ENCODE results near the gene MARK3. TPM values are rescaled to one million over a fixed set of nuclear protein-coding genes. Genes with fewer than 3 reads are reported as not detected.

MARK3 gene
- total RNA-seq, 1 donor from 2014 or later, result 59.5 TPM

- Histone ChIP-seq H3K4me3 (ENCODE audit: low read length in 3 of 3) (no peak overlapping the region), H3K36me3 (ENCODE audit: control insufficient read depth in 3 of 3, insufficient read depth in 3 of 3, low read length in 3 of 3) (no peaks in the 10 kb centered on the region), H3K9me3 (ENCODE audit: control insufficient read depth in 3 of 3, low read length in 3 of 3) (no peaks in the 10 kb centered on the region), H3K9ac (ENCODE audit: low read depth in 1 of 3, low read length in 3 of 3) (no peak overlapping the region), H3K27me3 (ENCODE audit: control insufficient read depth in 3 of 3, insufficient read depth in 3 of 3, low read length in 3 of 3) (peaks cover 0 to 3% (median 0%) of the 10 kb centered on the region in 3 donors), H3K27ac (ENCODE audit: low read depth, low read length) (no peak overlapping the region), H3K4me1 (ENCODE audit: control insufficient read depth in 3 of 3, insufficient read depth in 3 of 3, low read length in 3 of 3) (peaks cover 51 to 71% (median 69%) of the 10 kb centered on the region in 3 donors)
Observed at GRCh38 chr14:103546652-103547454, 161.6 kb downstream of the MARK3 start.

- Histone ChIP-seq H3K9ac (ENCODE audit: low read depth in 1 of 3, low read length in 3 of 3) (no peak overlapping the region), H3K27me3 (ENCODE audit: control insufficient read depth in 3 of 3, insufficient read depth in 3 of 3, low read length in 3 of 3) (peaks cover 0 to 3% (median 0%) of the 10 kb centered on the region in 3 donors), H3K9me3 (ENCODE audit: control insufficient read depth in 3 of 3, low read length in 3 of 3) (no peaks in the 10 kb centered on the region), H3K4me1 (ENCODE audit: control insufficient read depth in 3 of 3, insufficient read depth in 3 of 3, low read length in 3 of 3) (peaks cover 51 to 71% (median 69%) of the 10 kb centered on the region in 3 donors), H3K27ac (ENCODE audit: low read depth, low read length) (no peak overlapping the region), H3K4me3 (ENCODE audit: low read length in 3 of 3) (no peak overlapping the region), H3K36me3 (ENCODE audit: control insufficient read depth in 3 of 3, insufficient read depth in 3 of 3, low read length in 3 of 3) (no peaks in the 10 kb centered on the region)
Observed at GRCh38 chr14:103547455-103547940, 162.3 kb downstream of the MARK3 start.

DNA sequence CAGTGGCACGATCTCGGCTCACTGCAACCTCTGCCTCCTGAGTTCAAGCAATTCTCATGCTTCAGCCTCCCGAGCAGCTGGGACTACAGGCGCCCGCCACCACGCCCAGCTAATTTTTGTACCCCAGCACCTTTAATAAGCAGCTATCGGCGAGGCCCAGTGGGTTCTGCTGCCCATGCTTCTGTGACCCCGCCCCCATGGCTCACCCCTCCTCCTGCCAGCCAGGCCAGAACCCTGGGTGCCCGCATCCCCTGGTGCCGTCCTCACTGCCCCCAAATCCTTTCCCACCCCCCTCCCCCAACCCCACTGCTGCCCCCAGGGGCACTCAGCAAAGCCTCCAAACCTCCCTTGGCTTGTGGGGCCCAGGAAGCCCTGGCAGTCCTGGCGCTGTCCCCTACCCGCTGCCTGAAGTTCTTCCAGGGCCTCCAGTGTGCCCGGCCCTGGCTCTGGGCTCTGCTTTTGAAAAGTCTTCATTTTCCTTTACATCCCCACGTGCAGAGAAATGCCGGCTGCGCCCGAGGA, 162.8 kb downstream of the MARK3 start:
- Histone ChIP-seq H3K4me1 (ENCODE audit: control insufficient read depth in 3 of 3, insufficient read depth in 3 of 3, low read length in 3 of 3) (peaks cover 51 to 71% (median 69%) of the 10 kb centered on the region in 3 donors), H3K4me3 (ENCODE audit: low read length in 3 of 3) (no peak overlapping the region), H3K27ac (ENCODE audit: low read depth, low read length) (no peak overlapping the region), H3K27me3 (ENCODE audit: control insufficient read depth in 3 of 3, insufficient read depth in 3 of 3, low read length in 3 of 3) (peaks cover 0 to 3% (median 0%) of the 10 kb centered on the region in 3 donors), H3K9me3 (ENCODE audit: control insufficient read depth in 3 of 3, low read length in 3 of 3) (no peaks in the 10 kb centered on the region), H3K9ac (ENCODE audit: low read depth in 1 of 3, low read length in 3 of 3) (no peak overlapping the region), H3K36me3 (ENCODE audit: control insufficient read depth in 3 of 3, insufficient read depth in 3 of 3, low read length in 3 of 3) (no peaks in the 10 kb centered on the region)

- Histone ChIP-seq H3K36me3 (ENCODE audit: control insufficient read depth in 3 of 3, insufficient read depth in 3 of 3, low read length in 3 of 3) (no peaks in the 10 kb centered on the region), H3K27me3 (ENCODE audit: control insufficient read depth in 3 of 3, insufficient read depth in 3 of 3, low read length in 3 of 3) (peaks cover 0 to 3% (median 0%) of the 10 kb centered on the region in 3 donors), H3K9ac (ENCODE audit: low read depth in 1 of 3, low read length in 3 of 3) (peak overlapping the region in 1 of 3 donors; percentile 77), H3K4me3 (ENCODE audit: low read length in 3 of 3) (no peak overlapping the region), H3K27ac (ENCODE audit: low read depth, low read length) (no peak overlapping the region), H3K4me1 (ENCODE audit: control insufficient read depth in 3 of 3, insufficient read depth in 3 of 3, low read length in 3 of 3) (peaks cover 46 to 71% (median 66%) of the 10 kb centered on the region in 3 donors), H3K9me3 (ENCODE audit: control insufficient read depth in 3 of 3, low read length in 3 of 3) (no peaks in the 10 kb centered on the region)
Observed at GRCh38 chr14:103548463-103549351, 163.5 kb downstream of the MARK3 start.

DNA sequence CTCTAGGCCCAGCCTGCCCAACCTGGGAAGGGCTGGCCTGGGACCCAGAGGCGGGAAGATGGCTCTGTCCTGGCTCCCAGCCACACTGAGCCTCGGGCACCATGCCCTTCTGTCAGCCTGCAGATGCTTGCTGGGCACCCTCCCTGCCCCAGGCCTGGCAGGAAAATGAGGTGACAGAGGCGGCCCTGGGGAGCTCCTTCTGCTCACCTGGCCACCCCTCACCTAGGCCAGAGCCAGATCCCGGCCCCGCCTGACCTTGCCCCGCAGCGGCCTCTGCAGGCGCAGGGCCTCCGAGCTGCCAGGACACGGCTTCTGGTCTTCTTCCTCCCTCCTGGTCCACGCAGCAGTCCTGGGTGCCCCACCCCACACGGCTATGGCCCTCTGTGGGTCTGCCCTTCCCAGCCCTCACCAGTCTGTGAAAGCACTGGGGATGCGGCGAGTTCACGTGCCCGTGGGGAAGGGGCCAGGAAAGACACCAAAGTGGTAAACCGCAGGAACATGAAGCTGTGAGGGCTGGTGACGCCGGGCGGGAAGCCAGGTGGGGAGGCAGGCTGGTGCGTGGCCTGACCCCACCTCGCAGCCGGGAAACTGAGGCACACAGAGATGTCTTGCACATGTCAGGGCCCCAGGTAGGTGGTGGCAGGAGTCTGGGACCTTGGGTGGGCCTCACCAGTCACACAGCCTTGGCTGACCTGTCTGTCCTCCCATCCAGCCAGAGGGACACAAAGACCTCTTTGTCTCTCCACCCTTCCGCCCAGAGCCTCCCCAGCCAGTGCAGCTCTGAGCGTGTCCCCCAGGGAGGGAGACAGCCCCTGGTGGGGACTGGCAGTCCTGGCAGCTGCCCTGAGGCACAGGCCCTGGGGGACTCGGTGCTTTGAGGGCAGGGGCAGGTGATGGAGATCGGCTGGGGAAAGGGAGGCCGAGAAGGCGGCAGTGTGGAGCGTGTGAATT, 164.4 kb downstream of the MARK3 start:
- peak overlapping the region; percentile 83 for H3K27ac ChIP-seq (ENCODE audit: low read depth, low read length)
- peaks cover 41 to 71% (median 66%) of the 10 kb centered on the region in 3 donors for H3K4me1 ChIP-seq (ENCODE audit: control insufficient read depth in 3 of 3, insufficient read depth in 3 of 3, low read length in 3 of 3)
- no peaks in the 10 kb centered on the region for H3K36me3 ChIP-seq (ENCODE audit: control insufficient read depth in 3 of 3, insufficient read depth in 3 of 3, low read length in 3 of 3)
- H3K9ac ChIP-seq (ENCODE audit: low read depth in 1 of 3, low read length in 3 of 3), result peak overlapping the region in 2 of 3 donors; percentile 40 to 77
- H3K4me3 ChIP-seq (ENCODE audit: low read length in 3 of 3), result no peak overlapping the region
- H3K9me3 ChIP-seq (ENCODE audit: control insufficient read depth in 3 of 3, low read length in 3 of 3), result no peaks in the 10 kb centered on the region
- H3K27me3 ChIP-seq (ENCODE audit: control insufficient read depth in 3 of 3, insufficient read depth in 3 of 3, low read length in 3 of 3), result no peaks in the 10 kb centered on the region

- Histone ChIP-seq H3K27me3 (ENCODE audit: control insufficient read depth in 3 of 3, insufficient read depth in 3 of 3, low read length in 3 of 3) (no peaks in the 10 kb centered on the region), H3K36me3 (ENCODE audit: control insufficient read depth in 3 of 3, insufficient read depth in 3 of 3, low read length in 3 of 3) (no peaks in the 10 kb centered on the region), H3K4me1 (ENCODE audit: control insufficient read depth in 3 of 3, insufficient read depth in 3 of 3, low read length in 3 of 3) (peaks cover 41 to 77% (median 70%) of the 10 kb centered on the region in 3 donors), H3K9me3 (ENCODE audit: control insufficient read depth in 3 of 3, low read length in 3 of 3) (no peaks in the 10 kb centered on the region), H3K27ac (ENCODE audit: low read depth, low read length) (peak overlapping the region; percentile 83), H3K4me3 (ENCODE audit: low read length in 3 of 3) (peak overlapping the region in 2 of 3 donors; percentile 28 to 67), H3K9ac (ENCODE audit: low read depth in 1 of 3, low read length in 3 of 3) (peak overlapping the region; percentile 38 to 77 (median 43))
Observed at GRCh38 chr14:103550451-103551337, 165.5 kb downstream of the MARK3 start.

DNA sequence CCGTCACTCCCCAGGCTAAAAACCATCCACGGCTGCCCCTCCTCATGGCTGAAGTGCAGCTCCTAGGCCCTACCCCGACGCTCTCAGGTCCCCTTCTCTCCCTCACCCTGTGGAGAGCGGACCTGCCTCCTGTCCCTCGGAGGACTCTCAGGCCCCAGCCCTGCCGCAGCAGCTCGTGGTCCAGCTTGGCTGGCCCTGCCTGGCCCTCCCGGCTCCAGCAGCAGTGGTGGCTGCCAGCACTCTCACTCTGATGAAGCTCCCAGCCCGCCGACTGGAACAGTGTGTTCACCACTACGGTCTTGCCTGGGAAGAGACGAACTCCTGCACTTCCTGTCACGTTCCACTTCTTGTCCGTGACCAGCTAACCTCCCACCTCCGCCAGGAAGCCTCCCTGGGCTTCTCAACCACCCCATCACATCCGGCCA, 166.1 kb downstream of the MARK3 start:
- no peaks in the 10 kb centered on the region for H3K27me3 ChIP-seq (ENCODE audit: control insufficient read depth in 3 of 3, insufficient read depth in 3 of 3, low read length in 3 of 3)
- peak overlapping the region; percentile 55 to 77 (median 68) for H3K9ac ChIP-seq (ENCODE audit: low read depth in 1 of 3, low read length in 3 of 3)
- no peaks in the 10 kb centered on the region for H3K9me3 ChIP-seq (ENCODE audit: control insufficient read depth in 3 of 3, low read length in 3 of 3)
- peak overlapping the region; percentile 28 to 67 (median 30) for H3K4me3 ChIP-seq (ENCODE audit: low read length in 3 of 3)
- H3K36me3 ChIP-seq (ENCODE audit: control insufficient read depth in 3 of 3, insufficient read depth in 3 of 3, low read length in 3 of 3), result no peaks in the 10 kb centered on the region
- H3K4me1 ChIP-seq (ENCODE audit: control insufficient read depth in 3 of 3, insufficient read depth in 3 of 3, low read length in 3 of 3), result peaks cover 45 to 82% (median 72%) of the 10 kb centered on the region in 3 donors
- peak overlapping the region; percentile 83 for H3K27ac ChIP-seq (ENCODE audit: low read depth, low read length)

- peak overlapping the region; percentile 55 to 77 (median 68) for H3K9ac ChIP-seq (ENCODE audit: low read depth in 1 of 3, low read length in 3 of 3)
- no peaks in the 10 kb centered on the region for H3K27me3 ChIP-seq (ENCODE audit: control insufficient read depth in 3 of 3, insufficient read depth in 3 of 3, low read length in 3 of 3)
- no peaks in the 10 kb centered on the region for H3K36me3 ChIP-seq (ENCODE audit: control insufficient read depth in 3 of 3, insufficient read depth in 3 of 3, low read length in 3 of 3)
- peaks cover 47 to 79% (median 71%) of the 10 kb centered on the region in 3 donors for H3K4me1 ChIP-seq (ENCODE audit: control insufficient read depth in 3 of 3, insufficient read depth in 3 of 3, low read length in 3 of 3)
- peak overlapping the region; percentile 28 to 67 (median 30) for H3K4me3 ChIP-seq (ENCODE audit: low read length in 3 of 3)
- no peaks in the 10 kb centered on the region for H3K9me3 ChIP-seq (ENCODE audit: control insufficient read depth in 3 of 3, low read length in 3 of 3)
- H3K27ac ChIP-seq (ENCODE audit: low read depth, low read length), result peak overlapping the region; percentile 83
Observed at GRCh38 chr14:103552011-103552845, 167.0 kb downstream of the MARK3 start.

All from skeletal muscle tissue (tissue), 4 donors.